IPS DF 19.7 (cell line): ENCODE results near the gene CPLX3.
"Not testable (repeated sequence)": the region's sequence is repeated elsewhere in the genome, so short reads cannot be mapped to it uniquely, and the experiment has no call there.

Experiments
- DNase-seq: peaks from one replicate; pipeline ENCODE4 v3.0.0-alpha.2; 2013; ENCODE audit warnings: low read depth, low spot score

CPLX3 gene, protein sequence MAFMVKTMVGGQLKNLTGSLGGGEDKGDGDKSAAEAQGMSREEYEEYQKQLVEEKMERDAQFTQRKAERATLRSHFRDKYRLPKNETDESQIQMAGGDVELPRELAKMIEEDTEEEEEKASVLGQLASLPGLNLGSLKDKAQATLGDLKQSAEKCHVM

DNA sequence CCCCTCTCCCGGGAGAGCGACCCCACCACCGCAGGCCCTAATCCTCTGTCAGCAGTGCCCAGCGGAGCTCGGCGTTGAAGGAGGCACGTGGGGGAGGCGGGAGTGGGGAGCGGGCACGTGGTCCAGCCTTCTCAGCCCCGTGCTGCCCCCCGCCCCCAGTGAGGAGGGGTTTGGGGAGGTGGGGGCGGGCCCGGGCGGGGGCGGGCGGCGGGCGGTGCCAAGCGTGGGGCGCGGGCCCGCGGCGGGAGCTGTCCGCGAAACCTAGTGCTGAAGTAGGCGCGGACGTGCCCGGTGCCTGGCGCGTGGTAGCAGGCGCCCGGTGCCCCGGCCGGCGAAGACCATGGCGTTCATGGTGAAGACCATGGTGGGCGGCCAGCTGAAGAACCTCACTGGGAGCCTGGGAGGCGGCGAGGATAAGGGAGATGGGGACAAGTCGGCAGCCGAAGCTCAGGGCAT is at the start of gene CPLX3:
CPLX3 (plus strand) TSS at position 264 of the 456 bp plus-strand sequence; CDS start at position 341, 77 bp downstream.
- DNase-seq: no peak

DNA sequence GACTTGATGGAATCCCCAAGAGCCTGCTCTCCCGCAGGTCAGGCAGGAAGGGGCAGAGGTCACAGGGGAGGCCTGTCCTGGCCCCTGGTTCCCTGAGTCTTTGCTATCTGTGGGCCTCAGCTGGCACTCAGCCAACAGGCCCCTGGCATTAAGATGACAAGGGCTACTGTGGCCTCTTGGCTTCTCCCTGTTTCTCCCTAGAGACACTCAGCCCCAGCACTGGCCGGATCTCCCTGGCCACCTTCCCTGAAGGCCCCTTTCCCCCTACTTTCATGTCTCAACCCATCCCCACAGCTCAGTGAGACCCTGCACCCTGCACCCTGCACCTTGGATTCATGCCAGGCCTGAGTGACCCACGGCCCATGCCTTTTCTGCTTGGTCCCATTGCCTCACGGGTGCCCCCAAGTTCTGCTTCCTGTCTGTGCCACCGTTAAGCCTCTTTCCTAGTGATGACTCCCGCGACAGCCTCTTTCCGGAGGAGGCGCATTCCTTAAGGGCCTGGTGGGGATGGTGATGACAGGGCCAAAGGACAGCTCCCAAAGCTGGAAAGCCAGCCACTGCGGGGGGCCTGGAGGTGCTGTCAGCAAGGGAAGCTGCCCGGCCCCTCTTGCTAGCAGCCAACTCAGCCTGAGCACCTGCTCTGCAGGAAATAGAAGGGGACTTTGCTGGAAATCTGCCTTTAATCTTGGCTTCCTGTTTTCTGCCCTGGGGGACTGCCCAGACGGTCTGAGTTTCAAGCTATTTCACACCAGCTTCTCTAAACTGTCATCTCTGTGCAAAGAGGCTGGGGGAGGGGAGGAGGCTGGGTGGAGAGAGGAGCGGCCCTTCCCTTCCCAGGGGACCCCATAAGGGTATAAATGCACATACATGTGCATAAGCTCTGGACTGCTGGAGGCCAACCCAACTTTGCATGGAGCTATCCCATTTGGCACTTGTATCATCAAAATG is 49.3 kb upstream of the CPLX3 start:
- no peak for DNase-seq

DNA sequence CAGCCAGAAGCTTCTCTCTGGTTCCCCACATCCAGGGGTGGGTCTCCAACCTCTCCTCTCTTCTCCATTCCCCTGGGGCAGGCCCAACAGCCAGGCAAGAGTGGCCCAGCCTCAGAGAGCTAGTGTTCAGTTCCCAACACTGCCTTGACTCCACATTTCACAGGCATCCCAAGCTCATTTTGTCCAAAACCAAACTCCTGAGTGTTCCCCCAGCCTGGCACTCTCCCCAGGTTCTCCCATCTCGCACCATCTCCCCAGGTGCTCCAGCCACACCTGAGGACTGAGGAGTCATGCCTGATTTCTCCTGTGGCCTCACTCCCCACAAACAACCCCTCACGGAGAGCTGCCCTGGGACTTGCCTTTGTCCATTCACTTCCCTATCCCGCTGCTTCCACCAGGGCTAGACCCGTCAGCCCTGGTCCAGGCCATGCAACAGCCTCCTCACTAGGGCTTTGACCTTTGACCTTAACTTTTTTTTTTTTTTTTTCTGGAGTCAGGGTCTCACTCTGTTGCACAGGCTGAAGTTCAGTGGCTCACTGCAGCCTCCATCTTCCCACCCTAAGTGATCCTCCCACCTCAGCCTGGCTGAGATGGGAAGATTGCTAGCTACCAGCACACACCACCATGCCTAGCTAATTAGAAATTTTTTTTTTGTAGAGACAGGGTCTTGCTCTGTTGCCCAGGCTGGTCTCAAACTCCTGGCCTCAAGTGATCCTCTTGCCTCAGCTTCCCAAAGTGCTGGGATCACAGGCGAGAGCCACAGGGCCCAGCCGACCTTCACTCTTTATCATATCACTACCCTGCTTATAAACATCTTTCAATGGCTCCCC is 48.4 kb upstream of the CPLX3 start:
- DNase-seq: no peak

DNA sequence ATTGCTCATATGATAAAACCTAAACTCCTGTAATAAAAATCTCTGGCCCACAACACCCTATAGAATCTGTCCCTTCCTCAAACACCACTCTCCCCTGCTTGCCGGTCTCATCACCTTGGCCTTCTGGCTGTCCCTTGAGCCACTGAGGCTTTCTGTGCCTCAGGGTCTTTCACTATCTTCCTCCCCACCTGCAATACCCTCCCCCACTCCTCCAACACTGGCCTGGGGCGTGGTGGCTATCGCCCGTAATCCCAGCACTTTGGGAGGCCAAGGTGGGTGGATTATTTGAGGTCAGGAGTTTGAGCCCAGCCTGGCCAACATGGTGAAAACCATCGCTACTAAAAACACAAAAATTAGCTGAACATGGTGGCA is 47.8 kb upstream of the CPLX3 start:
- no peak for DNase-seq

DNA sequence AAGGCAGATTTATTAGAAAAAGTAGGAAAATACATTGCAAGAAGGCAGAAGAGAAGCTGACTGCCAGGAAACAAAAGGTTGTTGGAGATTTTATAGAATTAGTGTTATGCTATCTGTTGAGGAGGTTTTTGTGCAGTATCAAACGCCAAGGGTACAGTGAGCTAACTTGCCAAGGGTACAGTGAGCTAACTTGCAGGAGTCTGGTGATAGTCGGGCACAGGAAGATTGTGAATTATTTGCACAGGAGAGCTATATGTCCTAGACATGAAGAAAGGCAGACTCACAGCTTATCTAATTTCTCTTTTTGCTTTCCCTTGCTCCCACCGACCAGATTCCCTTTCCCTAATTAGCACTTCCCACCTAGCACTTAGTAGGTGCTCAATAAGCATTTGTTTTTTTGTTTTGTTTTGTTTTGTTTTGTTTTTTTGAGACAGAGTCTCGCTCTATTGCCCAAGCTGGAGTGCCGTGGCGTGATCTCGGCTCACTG is 47.2 kb upstream of the CPLX3 start:
- no peak for DNase-seq

DNA sequence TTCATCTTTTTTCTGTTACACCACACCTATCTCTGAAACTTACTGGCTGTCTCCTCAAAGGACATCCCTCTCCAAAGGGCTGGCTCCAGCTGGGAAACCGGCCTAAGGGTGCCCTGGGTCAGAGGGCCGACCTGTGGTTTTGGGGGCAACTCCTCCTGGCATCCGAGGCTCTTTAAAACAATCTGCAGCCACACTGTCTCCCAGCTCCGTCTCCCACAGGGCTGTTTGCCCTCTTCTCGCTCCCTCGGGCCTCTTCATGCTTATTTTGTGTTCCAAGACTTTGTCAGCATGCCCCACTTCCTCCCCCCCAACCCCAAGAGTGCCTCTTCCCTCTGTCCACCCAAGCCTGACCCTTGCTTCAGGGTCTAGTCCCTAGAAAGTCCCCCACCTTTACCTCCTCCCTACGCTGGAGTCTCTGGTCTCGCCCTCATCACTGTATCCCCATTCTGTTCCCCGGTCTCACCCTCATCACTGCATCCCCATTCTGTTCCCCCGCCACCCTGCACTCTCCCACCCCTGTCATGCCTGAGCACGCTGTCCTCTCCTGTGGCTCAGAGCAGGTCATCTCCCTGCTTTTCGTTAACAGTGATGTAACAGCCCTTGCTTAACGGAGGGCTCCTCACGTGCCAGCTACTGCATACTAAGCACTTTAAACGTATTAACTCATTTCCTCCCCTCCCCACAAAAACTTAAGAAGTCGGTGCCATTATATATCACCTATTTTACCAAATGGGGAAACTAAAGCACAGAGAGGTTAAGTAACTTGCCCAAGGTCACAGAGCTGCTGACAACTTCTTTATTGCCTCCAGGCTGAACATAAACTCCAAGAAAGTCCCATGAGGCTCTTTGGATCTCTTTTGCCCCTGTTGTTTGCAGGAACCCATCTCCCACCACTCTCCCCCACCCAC is 45.6 kb upstream of the CPLX3 start:
- DNase-seq: no peak

DNA sequence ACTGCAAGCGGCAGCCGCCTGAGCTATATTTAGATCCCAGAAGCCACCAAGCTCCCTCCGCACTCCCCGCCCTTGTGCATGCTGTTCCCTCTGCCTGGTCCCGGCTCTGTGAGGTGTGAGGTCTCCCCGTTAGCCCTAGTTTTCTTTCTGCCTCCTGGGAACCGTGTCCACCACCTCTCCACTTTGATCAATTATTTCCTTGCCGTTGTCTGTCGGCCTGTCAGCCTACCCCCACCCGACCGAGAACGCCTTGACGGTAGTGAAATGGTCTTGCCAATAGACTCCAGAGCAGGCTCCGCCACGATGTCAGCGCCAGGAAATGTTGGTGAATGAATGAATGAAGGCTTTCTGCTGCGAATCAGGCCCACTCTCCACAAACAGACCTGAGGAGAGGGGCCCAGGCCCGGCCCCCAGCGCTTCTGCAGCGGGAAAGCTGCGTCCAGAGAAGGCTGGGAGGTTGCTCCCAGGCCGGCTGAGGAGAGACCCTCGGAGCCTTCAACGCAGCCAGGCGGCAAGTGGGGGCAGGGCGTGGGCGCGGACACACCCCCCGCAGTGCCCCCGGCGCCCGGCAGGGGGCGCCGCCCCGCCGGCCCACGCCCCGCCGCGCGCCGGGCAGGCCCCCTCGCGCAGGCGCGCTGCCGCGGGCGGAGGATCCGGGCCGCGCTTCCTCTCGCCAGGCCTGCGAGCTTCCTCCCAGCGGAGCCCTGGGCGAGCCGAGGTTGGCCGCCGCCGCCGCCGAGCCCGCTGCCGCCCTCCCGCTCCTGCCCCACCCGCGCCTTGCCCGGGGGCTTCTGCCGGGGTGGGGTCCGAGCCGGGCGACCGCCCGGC is 44.8 kb upstream of the CPLX3 start, which contains the start of gene CSK:
CSK (plus strand) TSS at position 650 of the 828 bp plus-strand sequence. CDS start 16,218 bp downstream, outside the sequence.
- no peak for DNase-seq

DNA sequence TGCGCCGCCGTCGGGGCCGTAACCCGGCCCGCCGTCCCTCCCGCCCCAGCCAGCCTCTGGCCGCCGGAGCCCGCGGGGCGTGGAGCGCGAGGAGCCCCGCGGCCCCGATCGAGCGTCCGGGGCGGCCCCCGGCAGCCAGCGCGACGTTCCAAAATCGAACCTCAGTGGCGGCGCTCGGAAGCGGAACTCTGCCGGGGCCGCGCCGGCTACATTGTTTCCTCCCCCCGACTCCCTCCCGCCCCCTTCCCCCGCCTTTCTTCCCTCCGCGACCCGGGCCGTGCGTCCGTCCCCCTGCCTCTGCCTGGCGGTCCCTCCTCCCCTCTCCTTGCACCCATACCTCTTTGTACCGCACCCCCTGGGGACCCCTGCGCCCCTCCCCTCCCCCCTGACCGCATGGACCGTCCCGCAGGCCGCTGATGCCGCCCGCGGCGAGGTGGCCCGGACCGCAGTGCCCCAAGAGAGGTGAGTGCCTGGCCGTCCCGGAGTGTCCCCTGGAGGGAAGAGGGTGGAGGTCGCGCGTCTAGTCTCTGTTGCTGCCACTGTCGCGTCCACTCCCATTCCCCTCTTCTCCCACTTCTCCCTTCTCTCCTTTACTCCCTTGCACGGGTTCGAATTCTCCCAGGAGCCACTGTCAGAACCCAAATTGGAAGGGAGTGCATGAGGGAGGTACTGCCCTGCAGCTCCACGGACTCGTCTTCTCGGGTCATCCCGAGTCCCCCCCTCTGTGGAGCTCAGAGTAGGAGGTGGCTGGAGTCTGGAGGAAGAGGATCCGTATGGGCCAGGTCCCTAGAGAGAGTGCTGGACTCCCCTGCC is 44.0 kb upstream of the CPLX3 start:
- DNase-seq: no peak

DNA sequence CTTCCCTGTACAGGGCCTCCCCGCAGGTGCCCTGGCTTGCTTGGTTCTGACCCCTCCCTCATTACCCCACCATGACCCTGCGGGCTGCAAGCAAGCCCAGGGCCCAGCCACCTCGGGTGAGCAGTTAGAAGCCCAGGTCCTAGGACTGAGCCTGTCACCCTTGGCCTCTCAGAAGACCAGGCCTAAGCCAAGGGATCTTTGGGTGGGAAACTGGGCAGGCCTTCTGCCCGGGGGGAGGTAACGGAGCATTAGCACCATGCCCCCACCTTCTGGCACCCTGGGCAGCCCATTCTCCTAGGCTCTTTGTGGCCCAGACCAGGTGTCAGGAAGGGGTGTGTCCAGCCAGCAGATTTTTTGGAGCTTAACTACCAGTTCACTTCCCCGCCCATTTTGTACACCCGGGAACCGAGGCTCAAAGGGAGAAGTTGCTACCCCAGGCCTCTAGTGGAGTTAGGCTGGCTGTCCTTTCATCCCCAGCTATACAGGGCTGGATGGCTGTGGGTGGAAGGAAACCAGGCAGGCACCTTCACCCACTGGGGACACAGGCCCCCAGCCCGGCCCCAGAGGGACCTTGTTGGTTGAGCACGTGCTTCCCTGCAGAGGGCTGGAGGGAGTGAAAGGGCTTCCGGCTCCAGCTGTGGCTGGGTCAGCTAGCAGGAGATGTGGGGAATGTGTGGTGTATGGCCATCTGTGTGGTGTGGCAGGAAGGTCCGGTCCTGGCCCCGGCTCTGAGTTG is 43.2 kb upstream of the CPLX3 start:
- no peak for DNase-seq

DNA sequence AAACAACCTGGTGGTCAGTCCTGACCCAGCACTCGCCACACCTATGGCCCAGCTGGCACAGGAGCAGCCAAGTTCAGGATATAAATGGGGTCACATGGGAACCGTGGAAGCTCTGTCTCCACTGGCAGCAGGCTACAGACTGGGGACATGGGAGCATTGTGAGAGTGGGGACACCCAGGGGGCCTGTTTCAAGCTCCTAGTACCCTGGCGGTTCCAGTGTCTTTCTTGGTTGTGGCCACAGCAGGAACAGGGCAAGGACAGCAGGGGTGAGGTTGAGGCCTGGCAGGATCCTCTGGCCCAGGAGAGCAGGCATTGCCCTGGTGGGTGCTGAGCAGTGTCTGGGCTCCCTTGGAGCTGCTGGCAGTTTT is 42.6 kb upstream of the CPLX3 start:
- no peak for DNase-seq

DNA sequence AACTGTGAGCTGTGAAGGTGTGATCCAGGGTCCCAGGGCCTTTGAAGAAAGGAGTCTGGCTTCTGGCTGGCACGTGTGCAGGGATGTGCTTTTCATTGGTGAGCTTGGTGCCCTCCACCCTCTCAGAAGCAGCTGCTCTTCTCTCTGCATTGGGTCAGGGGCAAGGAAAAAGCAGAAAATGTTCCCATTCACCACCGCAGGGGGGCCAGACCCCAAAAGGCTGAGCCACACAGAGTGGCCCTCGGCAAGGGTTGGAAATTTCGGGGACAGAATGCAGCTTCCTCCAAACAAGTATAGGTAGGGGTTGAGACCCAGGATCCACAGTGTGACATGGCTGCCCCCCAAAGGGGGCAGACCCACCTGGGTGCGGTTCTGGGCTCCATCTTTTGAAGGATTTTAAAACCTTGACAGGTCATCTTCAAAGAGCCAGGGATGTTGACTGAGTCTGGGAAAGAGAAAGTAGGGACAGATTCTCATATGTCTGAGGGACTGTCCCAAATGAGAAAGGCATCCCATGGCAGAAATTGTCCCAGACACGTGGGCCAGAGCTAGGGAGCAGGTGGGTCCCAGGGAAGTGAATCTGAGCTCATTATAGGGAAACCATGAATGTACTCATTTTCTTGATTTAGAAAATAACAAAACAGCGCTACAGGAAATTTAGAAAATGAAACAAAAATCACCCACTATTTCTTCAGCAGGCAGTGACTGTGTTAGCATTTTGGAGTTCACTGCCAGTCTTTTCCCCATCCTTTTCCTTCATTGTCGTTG is 41.8 kb upstream of the CPLX3 start:
- DNase-seq: no peak

DNA sequence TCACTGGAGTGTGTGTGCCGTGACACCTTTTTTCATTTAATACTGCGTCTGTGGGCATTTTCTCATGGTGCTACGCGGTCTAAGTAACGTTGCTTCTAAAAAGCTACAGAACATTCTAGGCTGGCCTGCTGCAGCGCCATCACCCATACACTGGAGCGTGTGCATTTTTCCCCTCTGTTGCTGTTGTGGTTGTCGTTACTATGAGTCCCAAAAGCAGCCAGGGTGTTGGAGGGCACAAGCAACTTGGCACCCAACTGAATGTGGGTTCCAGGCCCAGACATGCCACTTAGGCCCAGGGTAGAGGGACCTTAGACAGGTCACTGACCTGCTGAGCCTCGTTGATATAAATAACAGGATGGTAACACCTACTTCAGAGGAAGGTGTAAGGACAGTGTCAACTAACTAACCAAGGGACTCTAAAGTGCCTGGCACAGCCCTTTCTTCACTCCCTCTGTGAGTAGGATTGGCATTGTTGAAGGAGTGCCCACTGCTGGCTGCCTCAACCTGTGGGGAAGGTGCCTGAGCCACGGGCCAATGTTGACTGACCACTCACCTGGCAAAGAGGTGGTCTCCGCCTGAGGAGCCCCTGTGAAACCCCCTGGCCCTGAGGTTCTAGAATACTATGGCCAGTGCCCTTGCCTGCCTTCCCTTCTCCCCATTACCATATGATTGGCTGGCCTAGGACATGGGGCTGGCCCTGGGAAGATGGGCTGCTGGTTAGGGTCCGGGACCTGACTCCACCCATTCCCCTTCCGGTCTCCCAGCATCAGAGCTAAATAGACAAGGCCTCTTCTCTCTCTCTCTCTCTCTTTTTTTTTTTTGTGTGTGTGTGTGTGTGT is 41.0 kb upstream of the CPLX3 start:
- no peak for DNase-seq

DNA sequence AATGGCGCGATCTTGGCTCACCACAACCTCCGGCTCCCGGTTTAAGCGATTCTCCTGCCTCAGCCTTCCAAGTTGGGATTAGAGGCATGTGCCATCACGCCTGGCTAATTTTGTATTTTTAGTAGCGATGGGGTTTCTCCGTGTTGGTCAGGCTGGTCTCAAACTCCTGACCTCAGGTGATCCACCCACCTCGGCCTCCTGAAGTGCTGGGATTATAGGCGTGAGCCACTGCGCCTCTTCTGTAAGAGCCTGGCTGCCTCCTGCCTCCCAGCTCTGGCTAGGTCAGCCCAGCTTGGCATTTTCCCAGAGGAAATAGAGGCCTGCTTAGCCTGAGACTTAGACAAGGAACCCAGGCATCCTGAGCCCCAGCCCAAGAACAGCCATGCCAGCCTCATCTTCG is 40.3 kb upstream of the CPLX3 start:
- not testable (repeated sequence) for DNase-seq

DNA sequence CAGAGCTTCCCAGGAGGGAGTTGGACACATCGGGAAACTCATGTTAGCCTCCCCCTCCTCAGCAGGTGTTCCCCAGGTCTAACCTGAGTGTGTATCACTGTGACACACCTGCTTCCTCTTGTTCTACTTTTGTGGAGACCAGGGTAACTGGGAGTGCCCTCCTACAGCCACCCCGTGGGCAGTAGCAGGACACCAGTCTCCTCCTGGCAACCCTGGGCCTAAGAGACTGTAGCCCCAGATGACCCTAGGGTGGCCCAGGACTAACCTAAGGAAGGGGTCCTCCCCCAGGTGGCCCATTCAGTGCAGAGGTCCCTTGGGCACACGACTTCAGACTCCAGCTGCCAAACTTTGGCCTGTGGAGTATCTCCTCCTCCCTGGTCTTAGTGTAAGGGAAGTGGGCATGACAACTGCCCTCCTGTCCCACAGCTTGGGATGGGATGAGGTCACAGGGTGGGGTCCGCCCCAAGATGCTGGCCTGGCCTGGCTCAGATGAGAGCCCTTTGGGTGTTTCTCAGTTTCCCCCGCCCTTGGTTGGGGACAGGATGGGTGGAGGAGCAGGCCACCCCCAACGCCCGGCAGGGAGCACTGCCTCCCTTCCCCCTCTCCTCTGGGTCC is 39.8 kb upstream of the CPLX3 start:
- no peak for DNase-seq

DNA sequence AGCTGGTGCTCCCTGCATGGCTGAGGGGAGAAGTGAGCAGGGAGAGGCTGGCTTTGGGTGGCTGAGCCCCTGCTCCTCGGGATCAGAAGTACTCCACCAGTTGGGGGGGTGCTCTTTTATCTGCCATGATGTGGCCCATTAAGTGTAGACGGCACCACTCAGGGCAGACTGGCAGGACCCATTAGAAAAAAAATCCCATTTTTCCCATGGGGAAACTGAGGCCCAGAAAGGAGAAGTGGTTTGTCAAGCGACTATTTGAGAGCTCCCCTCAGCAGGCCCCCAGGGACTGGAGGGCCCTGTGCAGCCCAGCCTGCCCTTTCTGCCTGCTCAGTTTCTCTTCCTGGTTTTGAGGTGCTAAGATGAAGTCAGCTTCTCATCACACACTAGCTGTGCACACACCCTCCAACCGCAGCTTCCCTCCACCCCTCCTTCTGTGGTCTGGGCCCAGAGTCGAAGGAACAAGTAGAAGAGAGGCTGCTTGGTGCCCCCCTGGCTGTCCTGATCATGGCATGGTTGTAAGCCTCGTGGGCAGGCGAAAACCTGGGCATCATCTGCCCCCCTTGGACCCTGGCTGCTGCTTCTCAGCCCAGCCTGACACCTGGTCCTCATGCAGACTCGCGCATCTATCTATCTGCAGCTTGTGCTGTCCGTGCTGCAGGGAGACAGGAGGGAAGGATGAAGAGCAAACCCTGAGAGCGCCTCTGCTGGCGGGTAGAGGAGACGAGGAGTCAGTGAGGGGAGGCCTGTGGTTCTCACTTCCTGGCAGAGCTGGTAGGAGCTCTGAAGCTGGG is 39.0 kb upstream of the CPLX3 start:
- DNase-seq: no peak
